NT2/D1 (cell line): ENCODE results near the gene LARP4B.

Experiments used
- SUZ12 ChIP-seq: IDR thresholded peaks from 2 replicates; pipeline ENCODE4 v1.6.1; 2011; ENCODE audit not compliant: insufficient read length, insufficient read depth; ENCODE audit errors: extremely low read depth
- YY1 ChIP-seq: IDR thresholded peaks from 2 replicates; pipeline ENCODE4 v1.6.1; 2011; ENCODE audit not compliant: insufficient read length, insufficient read depth

DNA sequence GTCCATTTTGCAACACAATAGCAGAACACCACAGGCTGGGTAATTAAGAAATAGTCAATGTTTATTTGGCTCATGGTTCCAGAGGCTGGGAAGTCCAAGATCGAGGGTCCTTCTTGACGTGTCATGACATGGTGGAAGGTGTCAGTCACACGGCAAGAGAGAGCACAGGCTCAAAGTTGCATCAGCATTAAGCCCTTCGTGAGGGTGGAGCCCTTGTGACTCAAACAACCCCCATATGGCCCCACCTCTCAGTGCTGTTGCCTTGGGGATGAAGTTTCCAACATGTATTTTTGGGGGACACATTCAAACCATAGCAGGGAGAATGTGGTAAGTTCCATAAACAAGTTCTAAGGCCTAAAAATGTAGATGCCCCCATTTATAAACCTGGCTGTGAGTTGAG lies 32.1 kb upstream of the LARP4B start:
- TF ChIP-seq YY1 (no peak), SUZ12 (no peak)
